GM21367 (cell line): ENCODE results near the gene FADS3.
"Not testable (repeated sequence)": the region's sequence is repeated elsewhere in the genome, so short reads cannot be mapped to it uniquely, and the experiment has no call there.

ENCODE experiments used
- ATAC-seq: cut with Tn5 transposase; IDR thresholded peaks from one replicate; pipeline ENCODE4 v1.9.1; 2021; ENCODE audit not compliant: unreplicated experiment

Gene FADS3

DNA sequence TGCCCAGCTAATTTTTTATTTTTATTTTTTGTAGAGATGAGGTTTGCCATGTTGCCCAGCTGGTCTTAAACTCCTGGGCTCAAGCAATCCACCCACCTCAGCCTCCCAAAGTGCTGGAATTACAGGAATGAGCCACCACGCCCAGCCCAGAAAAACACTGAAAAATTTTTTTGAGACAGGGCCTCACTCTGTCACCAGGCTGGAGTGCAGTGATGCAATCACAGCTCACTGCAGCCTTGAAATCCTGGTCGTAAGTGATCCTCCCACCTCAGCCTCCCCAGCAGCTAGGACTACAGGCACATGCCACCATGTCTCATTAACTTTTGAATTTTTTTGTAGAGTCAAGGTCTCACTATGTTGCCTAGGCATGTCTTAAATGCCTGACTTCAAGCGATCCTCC is 9.1 kb downstream of the FADS3 start:
- not testable (repeated sequence) for ATAC-seq

DNA sequence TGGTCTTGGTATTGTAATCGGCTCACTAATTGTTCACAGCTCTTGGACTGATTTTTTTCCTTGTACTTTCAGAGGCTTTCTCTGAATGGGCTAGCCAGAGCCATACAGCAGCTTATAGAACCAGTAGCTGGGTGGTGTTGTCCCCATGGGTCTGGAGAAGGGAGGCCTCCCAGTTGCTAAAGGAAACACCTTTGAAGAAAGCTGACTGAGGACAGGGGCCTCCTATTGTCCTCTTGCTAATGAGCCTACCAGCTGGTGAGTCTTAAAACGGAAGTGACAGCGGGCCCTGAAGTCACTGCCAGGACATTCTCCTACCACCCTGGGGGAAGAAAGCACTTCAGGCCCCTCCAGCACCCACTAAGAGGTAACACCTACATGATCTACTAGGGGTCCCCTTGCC is 9.9 kb downstream of the FADS3 start:
- ATAC-seq, result no peak

DNA sequence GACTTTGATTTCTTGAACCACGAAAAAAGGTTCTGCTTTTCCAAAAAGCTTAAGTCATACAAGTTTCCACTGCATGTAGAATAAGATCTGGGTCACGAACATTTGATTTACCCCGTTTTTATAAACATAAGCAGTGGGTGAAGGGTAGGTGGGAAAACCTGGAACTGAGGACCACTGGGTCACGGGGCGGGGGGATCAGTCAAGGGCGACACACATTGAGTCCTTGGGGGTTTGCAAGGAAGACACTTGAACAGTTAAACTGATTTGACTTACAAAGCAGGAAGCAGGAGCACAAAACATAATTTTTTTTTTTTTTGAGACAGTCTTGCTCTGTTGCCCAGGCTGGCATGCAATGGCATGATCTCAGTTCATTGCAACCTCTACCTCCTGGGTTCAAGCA is 10.9 kb downstream of the FADS3 start:
- ATAC-seq, result no peak

DNA sequence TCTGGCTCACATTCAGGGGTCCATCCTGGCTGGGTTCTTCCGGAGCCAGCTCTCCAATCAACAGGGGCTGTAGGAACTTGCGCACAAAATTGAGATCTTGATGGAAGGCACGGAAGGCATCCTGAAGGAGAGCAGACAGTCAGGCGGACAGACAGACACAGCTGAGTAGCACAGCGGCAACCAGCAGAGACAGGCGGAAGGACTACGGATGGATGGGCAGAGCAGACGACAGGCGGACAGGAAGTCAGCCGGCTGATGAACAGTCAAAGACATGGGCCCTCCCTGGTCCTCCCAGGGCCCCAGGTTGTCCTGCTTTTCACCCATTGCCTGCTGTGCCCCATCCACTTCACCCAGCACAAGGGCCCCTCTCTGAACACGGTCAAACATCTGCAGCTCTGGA is 11.3 kb downstream of the FADS3 start:
- no peak for ATAC-seq

DNA sequence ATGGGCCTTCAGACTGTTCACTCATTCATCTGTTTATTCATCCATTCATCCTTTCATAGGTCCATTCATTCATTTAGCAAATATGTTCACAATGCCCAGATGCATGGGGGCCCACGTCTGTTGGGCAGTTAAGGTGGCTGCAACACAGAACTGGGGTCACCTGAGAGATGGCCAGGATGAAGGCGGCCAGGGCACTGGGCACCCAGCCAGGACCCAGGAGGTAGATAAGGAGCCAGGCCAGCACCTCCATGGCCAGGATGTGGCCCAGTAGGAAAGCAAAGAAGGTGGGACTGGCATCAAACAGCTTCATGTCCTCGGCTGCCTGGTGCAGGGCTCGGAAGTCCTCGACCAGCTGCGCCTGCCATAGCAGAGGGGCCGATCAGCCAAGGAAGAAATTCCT is 12.2 kb downstream of the FADS3 start:
- ATAC-seq, result no peak

DNA sequence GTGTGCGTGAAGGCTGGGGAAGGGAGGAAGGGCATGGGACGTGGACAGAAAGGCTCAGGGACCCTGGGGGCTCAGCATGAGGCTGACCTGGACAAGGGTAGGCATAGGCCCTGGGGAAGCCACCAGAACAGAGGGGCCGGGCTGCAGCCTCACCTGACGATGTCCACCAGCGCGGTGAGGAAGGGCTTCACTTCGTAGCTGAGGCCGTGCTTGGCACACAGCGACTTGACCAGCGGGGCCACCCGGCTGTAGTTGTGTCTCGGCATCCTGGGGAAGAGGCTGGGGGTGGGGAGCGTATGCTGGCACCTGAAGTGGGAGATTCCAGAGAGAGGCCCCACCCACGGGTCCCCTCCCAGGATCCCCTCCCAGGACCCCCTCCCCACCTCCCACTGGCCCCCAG is 15.6 kb downstream of the FADS3 start:
- ATAC-seq, result no peak

DNA sequence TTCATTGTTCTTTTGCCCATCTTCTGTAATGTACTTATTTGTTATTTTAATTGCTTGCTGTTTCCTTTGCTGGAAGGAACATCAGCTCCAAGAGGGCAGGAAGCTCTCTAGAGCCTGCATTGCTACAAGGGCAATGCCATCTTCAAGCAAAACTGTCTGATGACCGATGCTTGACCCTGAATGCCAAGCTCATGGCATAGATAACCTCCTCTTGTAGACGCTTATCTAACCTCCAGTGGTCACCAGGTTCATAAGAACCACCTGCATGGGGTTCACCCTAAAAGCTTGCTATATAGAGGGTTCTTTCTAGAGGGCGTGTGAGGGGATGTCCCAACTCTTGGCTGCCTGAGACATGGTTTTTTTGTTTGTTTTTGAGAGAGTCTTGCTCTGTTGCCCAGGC is 16.5 kb downstream of the FADS3 start:
- no peak for ATAC-seq

DNA sequence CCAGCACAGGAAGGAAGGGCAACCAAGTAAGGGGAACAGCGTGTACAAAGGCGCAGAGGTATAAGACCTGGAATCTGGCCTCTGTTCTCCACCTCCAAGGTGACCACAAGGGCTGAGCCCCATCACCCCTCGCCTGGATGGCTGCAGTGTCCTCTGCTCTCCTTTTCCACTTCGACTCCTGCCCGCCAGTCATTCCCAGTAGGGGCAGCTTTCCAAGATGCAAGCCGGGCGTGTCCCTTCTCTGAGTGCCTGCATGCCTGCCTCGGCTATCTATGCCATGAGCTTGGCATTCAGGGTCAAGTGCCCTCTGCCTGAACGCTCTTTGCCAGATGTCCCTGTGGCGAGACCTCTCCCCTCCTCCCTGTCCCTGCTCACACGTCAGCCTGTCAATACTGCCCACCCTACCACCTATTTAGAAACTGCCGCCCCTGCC is 17.0 kb downstream of the FADS3 start:
- ATAC-seq, result no peak

DNA sequence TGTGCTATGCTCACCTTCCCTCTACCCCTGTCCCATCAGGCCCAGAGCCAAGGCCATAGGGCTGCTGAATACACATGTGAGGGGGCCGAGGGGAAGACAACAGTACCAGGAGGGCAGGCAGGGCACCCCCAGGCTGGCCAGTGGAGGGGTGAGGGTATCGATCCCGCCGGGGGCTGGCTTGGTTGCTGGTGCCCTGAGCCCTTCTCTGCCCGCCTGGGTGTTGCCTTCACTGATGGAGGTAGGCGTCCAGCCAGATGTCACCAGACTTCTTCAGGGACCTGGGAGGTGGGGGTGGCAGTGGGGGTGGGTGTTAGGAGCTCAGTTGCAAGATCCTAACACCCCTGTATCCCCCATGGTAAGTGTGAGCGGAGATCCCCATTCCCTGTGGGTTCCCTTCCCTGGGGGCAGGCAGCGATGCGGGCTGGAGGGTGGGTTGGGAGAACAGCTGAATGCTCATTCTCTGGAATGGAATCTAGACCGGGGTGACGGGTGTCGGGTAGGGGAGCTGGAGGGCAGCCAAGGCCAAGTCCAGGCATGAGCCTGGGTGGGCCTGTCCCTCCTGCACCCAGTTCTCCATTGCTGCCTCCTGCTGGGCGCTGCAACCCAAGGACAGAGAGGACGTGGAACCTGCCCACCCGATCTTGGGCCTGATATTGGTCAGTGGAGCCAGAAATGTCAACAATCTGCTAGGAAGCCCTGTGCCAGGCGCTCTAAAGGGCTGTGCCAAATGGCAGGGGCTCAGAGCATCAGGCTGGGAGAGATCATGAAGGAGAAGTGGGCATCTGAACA is 17.6 kb downstream of the FADS3 start:
- ATAC-seq, result no peak

DNA sequence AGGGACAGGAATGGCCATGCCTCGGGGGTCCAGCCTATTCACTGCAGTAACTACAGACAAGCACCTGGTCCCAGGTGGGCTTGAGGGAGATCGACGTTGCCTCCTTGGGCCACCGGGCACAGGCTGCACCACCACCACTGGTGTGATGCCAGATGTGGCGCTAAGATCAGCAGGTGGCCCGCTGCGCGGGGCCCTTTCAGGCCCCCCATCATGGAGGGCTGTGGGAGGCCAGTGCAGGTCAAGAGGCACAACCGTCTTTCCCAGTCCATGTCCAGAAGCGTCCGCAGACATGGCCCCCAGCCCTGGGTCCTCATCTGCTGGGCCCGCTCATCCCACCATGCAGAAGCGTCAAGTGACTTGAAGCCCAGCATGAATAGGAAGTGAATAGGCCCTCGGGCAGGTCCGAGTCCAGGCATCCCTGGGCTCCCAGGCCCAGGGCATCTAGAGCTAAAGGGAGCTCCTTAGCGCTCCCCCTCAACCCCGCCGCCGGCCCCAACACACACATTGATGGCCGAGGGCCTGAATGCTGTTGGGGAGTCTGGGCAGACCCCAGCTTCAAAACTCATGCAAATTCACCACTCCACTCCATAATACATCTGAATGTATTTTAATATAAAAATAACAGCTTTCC is 18.3 kb downstream of the FADS3 start:
- ATAC-seq, result no peak

DNA sequence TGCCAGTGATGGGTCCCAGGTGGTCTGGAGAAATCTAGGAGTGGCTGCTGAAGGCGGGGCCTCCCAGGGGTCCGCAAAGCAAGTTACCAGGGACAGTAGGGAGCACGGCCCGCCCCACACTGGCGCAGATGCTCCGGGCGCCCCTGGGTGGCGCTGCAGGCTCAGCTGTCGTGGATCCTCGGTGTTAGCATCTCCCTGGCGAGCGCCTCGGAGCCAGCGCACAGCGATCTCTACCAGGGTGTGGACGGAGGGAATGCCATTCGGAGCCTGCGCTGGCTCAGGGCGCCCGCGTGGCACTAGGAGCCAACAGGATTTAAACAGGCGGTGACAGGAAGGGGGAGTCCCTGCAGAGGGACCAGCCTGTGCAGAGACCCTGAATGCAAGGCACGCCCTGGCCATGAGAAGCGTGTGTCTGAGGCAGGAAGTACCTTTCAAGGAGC is 20.2 kb downstream of the FADS3 start:
- peak; percentile 67 for ATAC-seq

DNA sequence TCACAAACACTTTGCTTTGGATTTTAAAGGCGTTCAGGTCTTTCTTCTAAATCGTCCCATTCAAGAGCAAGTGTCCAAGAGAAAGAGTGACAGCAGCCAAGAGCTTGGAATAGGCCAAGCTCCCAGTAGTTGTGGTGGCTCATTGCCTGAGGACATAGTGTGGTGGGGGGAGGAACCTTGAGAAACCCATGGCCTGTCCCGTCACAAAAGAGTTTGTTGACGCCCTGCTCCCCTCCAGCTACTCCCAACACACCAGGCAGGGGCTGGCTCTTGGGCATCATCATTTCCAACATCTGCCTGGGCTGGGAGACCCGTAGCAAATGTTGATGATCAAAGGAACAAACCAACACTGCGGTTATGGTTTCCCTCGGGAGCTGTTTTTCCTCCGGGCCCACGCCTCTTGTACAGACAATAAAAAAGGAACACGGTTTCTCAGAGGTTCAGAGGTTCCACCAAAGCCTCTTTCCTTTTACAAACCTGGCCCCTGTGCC is 20.8 kb downstream of the FADS3 start:
- ATAC-seq, result no peak

DNA sequence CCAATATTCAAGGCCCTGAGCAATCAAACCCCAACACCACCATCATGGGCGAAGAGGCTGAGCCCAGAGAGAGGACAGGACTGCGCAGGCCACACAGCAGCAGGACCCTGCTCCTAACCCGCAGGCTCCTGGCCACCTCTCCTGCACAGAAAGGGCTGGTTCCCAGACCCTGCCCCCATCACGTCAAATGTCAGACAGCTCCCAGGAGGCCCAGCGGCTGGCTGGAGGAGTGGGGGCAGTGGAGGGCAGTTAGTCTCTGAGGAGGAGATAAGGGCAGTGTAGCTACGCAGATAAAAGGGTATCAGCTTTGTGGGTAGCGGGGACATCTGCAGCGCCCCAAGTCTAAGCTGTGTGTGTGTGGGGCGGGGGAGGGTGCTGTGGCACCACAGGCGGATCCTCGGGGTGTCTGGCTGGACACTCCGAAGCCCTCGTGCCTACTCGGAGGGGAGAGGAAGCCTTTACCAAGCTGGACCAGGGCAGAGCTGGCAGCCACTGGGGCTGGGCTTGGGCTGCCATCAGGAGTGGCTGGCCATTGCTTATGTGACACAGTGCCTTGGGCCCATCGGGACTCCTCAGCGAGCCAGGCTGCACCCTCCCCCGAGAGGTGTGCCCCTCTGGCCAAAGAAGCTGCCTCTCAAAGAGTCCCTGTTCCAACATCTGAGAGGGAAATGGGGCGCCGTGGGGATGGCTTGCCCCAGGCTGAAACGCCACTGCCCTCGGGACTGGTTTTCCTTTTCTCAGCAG is 21.5 kb downstream of the FADS3 start:
- no peak for ATAC-seq

DNA sequence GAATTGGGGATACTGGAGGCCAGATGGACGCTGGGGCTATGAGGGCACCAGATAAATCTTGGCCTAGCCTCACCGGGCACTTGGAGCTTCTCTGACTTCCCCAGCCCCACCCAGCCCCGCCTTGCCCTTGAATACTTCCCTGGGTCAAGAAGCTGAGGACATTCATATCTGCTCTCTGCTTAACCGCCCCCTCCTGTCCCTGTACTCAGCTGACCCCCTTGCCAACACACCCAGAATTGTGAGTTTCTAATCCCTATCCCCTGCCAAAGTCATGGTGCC is 22.0 kb downstream of the FADS3 start:
- no peak for ATAC-seq

DNA sequence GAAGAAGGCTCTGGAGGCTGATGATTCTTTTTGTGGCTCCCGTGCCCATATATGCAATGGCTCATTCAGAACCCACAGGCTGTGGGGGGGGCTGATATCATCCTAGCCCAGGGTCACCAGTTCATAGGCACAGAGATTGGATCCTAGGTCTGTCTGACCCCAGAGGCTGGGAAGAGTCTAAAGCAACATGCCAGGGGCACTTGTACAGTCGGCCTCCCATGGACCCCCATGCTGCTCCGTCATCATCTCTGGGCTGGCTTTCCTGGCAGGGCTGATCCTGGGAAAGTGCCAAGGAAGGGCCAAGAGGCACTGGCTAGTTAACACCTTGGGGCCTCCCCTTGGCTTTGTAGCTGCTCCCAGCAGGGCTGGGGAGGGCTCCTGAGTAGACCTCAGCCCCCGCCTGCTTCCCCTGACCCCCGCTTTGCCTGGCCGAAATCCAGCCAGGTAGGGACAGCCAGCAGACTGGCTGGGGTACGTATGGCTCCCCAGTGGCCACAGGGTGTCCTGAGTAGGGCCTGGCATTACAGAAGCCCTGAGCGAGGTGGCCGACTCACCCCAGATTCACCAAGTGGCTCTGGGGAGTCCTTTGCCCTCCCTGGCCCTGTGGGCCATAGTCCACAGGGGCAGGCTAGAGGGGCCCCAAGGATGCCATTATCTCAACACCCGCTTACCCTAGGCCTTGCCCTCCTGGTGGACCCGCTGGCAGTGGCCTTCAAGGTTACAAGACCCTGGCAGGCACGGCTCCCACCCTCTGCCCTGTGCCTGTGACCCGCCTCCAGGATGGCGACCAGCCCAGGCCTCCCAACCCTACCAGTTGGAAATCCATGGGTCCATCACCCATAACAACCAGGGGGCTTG is 22.5 kb downstream of the FADS3 start:
- ATAC-seq, result no peak

DNA sequence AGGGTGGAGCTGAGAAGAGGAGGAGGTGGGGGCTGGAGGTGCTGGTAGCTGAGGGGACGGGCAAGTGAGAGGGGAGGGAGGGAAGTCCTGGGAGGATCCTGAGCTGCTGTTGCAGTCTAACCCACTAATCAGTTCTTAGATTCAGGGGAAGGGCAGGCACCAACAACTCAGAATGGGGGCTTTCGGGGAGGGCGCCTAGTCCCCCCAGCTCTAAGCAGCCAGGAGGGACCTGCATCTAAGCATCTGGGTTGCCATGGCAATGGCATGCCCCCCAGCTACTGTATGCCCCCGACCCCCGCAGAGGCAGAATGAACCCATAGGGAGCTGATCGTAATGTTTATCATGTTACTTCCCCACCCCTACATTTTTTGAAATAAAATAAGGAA is 24.4 kb downstream of the FADS3 start:
- ATAC-seq, result no peak

DNA sequence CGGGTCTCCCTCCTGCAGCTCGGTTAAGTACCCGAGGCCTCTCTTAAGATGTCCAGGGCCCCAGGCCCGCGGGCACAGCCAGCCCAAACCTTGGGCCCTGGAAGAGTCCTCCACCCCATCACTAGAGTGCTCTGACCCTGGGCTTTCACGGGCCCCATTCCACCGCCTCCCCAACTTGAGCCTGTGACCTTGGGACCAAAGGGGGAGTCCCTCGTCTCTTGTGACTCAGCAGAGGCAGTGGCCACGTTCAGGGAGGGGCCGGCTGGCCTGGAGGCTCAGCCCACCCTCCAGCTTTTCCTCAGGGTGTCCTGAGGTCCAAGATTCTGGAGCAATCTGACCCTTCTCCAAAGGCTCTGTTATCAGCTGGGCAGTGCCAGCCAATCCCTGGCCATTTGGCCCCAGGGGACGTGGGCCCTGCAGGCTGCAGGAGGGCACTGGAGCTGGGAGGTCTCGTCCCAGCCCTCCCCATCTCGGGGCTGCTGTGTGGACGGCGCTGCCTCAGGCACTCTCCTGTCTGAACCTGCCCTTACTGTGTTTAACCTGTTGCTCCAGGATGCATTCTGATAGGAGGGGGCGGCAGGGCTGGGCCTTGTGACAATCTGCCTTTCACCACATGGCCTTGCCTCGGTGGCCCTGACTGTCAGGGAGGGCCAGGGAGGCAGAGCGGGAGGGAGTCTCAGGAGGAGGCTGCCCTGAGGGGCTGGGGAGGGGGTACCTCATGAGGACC is 25.0 kb downstream of the FADS3 start:
- ATAC-seq, result no peak

DNA sequence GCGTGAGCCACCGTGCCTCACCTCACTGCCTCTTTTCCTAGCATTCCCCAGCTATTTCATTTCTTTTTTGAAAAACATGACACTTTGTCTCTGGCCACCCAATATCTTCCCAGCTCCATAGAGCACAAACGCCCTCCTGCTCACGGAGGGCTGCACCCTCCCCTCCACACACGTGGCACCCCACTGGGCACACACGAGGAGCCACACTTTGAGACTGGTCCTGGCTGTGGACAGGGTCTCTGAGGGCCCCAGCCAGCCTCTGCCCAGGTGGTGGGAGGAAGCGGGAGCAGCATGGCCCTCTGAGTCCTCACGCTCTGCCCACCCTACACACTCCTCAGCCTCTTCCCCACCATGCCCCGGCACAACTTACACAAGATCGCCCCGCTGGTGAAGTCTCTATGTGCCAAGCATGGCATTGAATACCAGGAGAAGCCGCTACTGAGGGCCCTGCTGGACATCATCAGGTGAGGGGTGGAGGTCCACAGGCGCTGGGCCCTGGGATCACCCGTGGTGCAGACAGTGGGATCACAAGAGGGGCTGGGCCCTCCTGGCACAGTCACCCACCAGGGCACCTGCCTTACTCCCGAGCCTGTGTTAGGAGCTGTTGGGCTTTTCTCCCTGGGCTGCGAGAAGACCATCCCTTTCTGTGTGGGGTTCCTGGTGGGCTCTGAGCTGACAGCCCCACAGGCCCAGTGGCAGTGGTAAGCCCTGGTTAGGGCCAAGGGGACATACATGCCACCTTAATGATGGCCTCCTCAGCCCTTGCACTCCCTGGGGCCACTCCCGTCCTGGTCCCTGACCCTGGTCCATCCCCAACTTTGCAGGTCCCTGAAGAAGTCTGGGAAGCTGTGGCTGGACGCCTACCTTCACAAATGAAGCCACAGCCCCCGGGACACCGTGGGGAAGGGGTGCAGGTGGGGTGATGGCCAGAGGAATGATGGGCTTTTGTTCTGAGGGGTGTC is 26.2 kb downstream of the FADS3 start:
- no peak for ATAC-seq

DNA sequence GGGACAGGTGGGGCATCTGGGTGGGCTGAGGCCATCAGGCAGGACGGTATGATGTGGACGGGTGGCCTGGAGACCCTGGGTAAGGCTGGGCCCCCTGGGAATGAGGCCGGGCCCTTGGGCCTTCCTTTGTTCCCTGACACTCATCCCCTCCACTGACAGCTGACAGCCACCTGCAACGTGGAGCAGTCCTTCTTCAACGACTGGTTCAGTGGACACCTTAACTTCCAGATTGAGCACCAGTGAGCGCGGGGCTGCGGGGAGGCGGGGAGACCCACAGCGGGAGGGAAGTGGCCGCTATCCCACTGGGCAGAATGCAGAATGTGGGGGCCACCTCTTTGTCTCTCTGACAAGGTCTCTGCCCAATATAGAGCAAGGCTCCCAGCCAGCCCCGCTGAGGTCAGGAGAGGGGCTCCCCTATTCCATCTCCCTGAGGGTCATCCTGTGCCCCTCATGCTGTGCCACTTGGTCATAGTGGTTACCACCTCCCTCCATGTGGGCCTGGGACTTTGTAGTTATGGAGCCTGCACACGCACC is 27.7 kb downstream of the FADS3 start:
- no peak for ATAC-seq
